Ovary (tissue), 3 donors: ENCODE measurements around the gene KRT72.

ENCODE experiments used
- POLR2A ChIP-seq: fragments of 450-650 bp; IDR thresholded peaks from one replicate; pipeline ENCODE4 v1.6.1; 2017; ENCODE audit warnings: antibody characterized with exemption, mild to moderate bottlenecking, moderate library complexity
- TF ChIP-seq, protein P1 (sequence below), 3 donors: fragments of 450-650 bp in 2 of 3; fragments of 200-600 bp in 1 of 3; IDR thresholded peaks; one replicate each; pipeline versions ENCODE4 v1.5.1 to v1.8.0; 2016 to 2022; ENCODE audit warnings: antibody characterized with exemption in 3 of 3, mild to moderate bottlenecking in 1 of 3
- donor health status: DM: no; HTN: no; CAD: no.

DNA sequence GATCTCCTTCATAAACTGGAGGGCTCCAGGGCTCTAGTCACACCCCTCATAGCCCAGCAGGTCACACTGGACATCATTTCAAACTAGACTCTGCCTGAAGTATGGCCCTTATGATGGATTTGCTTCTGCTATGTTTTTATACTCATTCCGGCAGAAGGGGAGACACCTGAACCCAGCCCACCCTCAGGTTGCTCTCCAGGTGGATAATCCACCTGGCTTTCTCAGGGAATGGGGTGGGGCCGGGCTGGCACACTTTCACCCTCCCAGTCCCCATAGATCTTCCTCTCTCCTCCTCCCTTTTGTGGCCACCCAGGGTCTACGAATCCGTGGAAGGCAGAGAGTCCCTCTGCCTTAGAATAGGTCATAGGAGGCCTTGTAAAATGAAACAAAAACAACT lies 26.8 kb upstream of the KRT72 start:
- TF ChIP-seq, protein P1, sequence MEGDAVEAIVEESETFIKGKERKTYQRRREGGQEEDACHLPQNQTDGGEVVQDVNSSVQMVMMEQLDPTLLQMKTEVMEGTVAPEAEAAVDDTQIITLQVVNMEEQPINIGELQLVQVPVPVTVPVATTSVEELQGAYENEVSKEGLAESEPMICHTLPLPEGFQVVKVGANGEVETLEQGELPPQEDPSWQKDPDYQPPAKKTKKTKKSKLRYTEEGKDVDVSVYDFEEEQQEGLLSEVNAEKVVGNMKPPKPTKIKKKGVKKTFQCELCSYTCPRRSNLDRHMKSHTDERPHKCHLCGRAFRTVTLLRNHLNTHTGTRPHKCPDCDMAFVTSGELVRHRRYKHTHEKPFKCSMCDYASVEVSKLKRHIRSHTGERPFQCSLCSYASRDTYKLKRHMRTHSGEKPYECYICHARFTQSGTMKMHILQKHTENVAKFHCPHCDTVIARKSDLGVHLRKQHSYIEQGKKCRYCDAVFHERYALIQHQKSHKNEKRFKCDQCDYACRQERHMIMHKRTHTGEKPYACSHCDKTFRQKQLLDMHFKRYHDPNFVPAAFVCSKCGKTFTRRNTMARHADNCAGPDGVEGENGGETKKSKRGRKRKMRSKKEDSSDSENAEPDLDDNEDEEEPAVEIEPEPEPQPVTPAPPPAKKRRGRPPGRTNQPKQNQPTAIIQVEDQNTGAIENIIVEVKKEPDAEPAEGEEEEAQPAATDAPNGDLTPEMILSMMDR (IDR thresholded peaks at IDR 0.05): no peak
- no peak for TF ChIP-seq POLR2A
